Inflammatory macrophage (primary cell): ENCODE data around the gene CIT.
"Not testable (repeated sequence)": the region's sequence is repeated elsewhere in the genome, so short reads cannot be mapped to it uniquely, and the experiment has no call there.

Experiments
- DNase-seq, 2 donors: peaks; one replicate each; pipeline ENCODE4 v3.0.0-alpha.2; 2020 to 2022

The CIT gene

GRCh38 chr12:119676022-119676421 lies 201.1 kb downstream of the CIT start:
- peak in 1 of 2 donors; percentile 20 for DNase-seq

DNA sequence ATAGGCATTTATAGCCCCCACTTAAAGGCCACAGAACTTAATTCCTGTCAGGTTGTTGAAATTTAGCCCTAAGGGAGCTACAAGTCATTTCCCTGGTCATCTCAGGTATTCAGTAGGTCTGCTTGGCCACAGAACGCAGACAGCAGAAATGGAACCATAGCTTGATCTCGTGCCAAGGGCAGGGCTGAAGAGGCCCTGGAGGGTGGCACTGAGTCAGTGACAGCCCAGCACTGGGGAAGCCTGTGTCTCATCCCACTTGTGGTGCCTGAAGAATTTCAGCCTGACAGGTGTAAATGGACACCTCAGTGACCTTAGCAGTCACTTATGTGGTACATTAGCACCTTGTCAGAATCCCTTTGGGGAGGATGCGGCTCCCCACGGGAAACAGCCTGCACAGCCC lies 202.6 kb downstream of the CIT start:
- DNase-seq = no peak

DNA sequence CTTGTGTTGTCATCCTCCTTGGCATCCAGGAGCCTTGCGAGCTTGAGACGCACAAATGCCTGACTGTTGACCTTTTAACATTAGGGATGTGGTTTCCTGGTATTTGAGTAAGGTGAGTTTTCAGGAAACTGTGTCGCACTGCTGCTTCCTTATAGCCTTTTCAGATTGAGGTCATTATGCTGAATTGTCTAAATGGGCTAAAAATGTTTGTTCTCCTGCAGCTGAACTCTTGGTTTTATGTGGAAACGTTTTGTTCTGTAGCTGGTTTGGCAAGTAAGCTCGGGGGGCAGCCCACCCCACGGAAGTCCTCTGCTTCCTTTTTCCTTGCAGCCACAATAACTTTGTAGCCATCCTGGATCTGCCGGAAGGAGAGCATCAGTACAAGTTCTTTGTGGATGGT lies 203.5 kb downstream of the CIT start:
- DNase-seq = no peak

GRCh38 chr12:119672194-119672593 lies 204.9 kb downstream of the CIT start:
- DNase-seq = no peak

DNA sequence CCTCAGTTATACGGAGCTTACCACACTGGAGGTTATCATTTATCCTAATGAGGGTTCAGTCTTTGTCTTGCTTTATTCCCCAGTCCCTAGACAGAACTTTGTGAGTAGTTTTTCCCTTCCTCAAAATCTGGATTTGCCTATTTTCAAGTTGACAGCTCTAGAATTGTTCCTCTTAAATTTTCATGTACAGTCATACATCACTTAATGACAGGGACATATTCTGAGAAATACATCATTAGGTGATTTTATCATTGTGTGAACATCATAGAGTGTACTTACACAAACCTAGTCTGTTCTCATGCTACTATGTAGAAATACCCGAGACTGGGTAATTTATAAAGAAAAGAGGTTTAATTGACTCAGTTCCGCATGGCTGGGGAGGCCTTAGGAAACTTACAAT lies 206.1 kb downstream of the CIT start:
- no peak for DNase-seq

GRCh38 chr12:119669744-119670472 lies 207.2 kb downstream of the CIT start:
- DNase-seq = no peak

- peak in 1 of 2 donors; percentile 7 for DNase-seq
These were observed 208.7 kb downstream of the CIT start for GRCh38 chr12:119668324-119668841.

- DNase-seq = peak; percentile 98 to 99
These were observed 209.4 kb downstream of the CIT start, which contains the start of gene PRKAB1 for GRCh38 chr12:119667577-119668323. TSS of gene PRKAB1 (plus strand) at chr12:119668133. CDS start at chr12:119668245, 112 bp downstream.

GRCh38 chr12:119666900-119667576 lies 210.1 kb downstream of the CIT start:
- DNase-seq = peak; percentile 4 to 12

DNA sequence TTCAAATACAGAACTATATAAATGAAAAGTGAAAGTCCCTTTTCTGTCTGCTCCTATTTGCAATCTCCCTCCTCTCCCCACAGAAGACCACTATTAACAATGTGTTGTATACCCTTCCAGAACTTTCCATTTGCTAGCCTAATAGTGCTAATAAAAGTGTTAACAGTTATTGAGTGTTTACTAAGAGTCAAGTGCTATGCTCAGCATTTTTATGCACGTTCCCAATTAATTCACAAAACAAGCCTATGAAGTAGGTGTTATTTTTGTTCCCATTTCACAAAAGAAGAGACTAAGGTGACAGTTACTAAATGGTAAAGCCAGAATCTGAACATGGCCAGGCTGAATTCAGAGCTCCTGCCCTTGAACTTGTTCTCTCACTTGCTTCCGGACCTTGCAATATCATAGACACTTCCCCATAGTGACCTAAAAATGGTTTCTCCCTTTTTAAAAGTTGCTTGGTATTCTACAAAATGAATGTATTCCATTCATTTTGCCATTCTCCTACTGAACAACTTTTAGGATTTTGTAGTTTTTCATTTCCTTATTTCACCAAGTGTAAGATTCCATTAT lies 210.8 kb downstream of the CIT start:
- peak; percentile 46 to 54 for DNase-seq

DNA sequence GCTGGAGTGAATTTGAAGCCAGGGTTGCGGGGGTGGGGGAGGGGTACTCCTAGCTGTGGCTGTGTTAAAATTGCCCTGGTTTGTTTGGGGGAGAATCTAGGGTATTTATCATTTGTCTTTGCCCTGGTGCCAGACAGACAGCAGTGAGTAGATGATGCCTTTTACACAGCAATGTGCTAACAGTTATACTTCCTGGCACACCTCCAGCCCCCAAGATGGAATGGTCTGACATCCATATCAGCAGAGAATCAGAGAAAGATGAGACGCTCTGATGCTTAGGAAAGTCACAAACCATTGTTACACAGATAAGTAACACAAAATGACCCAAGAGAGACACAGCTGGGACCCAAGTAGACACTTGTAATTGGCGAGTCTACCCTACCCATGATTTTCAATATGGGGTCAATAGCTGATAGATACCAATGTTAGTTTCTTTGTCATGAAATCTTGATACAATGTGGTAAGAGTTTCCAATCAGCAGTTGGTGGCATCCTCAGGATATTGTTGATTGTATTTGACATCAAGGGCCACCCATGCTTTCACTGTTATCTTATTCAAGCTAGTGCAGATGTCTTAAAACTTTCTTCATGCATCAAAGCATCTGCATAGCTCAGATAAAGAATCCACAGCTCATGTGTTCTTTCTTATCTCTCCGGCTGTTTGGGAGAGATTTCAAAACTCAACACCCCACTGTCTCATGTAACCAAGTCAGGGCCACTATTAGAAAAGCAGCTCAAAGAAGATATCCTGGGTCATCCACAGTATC lies 211.8 kb downstream of the CIT start:
- no peak for DNase-seq

GRCh38 chr12:119664642-119665041 lies 212.5 kb downstream of the CIT start:
- DNase-seq = no peak

GRCh38 chr12:119661882-119662281 lies 215.2 kb downstream of the CIT start:
- DNase-seq = no peak

GRCh38 chr12:119660076-119660475 lies 217.0 kb downstream of the CIT start:
- peak; percentile 28 to 32 for DNase-seq

DNA sequence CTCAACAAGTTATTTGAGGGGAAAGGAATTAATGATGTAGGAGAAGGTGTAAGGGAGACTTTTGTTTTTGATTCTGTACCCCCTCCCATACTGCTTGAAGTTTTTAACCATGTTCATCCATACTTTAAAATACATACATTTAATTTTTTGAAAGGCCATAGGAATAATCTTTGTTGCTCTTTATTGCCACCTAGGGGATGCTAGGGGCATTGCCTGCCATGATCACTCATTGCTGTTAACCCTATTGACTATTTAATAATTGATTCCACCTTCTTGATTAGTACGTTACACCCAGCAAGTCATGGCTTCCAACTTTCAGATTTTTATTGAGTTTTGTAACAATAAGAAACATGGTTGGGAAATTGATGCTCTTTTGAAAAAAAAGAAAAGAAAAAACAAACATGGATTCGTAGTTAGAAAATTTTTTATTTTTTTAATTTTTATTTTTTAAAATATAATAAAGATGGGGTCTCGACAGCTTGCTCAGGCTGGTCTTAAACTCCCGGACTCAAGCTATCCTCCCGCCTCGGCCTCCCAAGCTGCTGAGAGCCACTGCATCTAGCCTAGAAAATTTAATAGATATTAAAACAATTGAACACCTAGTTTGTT lies 217.7 kb downstream of the CIT start:
- DNase-seq = peak; percentile 47 to 56

- DNase-seq = not testable (repeated sequence)
These were observed 219.0 kb downstream of the CIT start for GRCh38 chr12:119658166-119658565.

- not testable (repeated sequence) for DNase-seq
These were observed 220.1 kb downstream of the CIT start for GRCh38 chr12:119657001-119657400.

GRCh38 chr12:119652665-119653064 lies 224.5 kb downstream of the CIT start:
- no peak for DNase-seq

GRCh38 chr12:119649202-119649808 lies 227.8 kb downstream of the CIT start:
- DNase-seq = peak; percentile 16 to 17

DNA sequence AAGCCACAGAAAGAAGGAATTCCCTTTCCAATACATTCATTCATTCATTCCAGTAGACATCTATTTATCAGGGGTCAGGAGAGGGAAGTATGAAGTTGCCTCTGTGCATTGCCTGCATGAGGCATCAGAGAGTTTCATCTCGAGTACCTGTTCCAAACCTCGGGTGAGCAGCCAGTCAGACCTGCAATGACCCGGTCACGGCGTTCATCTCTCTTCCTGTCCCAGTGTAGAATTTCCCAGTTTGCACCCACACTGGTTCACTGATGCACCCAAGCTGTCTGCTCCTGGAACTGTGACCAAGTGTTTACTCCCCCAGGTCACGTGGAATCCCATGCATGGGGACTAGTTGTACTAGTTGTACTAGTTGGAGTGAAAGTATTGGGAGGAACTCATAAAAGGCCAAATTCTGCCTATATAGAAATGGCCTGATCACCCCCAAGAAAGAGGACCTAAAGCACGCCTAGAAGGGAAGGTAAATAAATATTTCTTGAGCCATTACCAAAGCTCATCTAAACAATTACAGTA lies 231.5 kb downstream of the CIT start:
- no peak for DNase-seq

DNA sequence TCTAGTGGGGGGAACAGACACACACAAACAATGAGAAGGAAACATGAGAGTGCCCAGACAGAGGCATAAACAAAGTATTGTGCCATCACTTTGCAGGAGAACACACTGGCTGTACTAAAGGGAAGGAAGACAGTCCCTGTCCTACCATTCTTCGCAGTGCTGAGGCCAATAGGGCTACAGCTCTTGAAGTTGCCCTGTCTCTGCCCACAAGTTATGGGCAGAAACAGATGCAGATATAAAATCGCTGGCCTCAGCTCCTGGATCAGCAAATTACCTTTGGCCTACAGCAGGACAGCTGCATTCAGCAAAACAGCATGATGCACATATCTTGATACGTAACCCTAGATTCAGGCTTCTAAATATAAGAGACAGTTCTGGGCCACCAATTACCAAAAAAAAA lies 232.2 kb downstream of the CIT start:
- no peak for DNase-seq
